ENCODE results near the gene GNAS.

- TF ChIP-seq BMI1 (IDR thresholded peaks at IDR 0.05; ENCODE audit: borderline replicate concordance) (no peak), SRF (IDR thresholded peaks at IDR 0.05; ENCODE audit: low read depth in 2 of 2, low read length in 2 of 2) (no peak), PKNOX1 (IDR thresholded peaks at IDR 0.05) (no peak), CEBPZ (IDR thresholded peaks at IDR 0.05; ENCODE audit: low read depth, low read length) (no peak), TAF1 (IDR thresholded peaks at IDR 0.05; ENCODE audit: borderline replicate concordance, low read depth, low read length) (no peak), ETV6 (conservative IDR thresholded peaks at IDR 0.05 in 1 of 2, IDR thresholded peaks at IDR 0.05 in 1 of 2; ENCODE audit: borderline replicate concordance in 1 of 2, low read depth in 1 of 2) (no peak), YY1 (IDR thresholded peaks at IDR 0.05; ENCODE audit: low read depth, low read length) (no peak), ASH2L (IDR thresholded peaks at IDR 0.05; ENCODE audit: borderline replicate concordance, low read depth) (no peak), POLR2AphosphoS5 (IDR thresholded peaks at IDR 0.05; ENCODE audit: low read length) (no peak)
These were observed 44.7 kb upstream of the GNAS start for GRCh38 chr20:58807801-58808200.
